Hematopoietic multipotent progenitor cell treated with erythropoietin and hydrocortisone succinate and interleukin-3 and kit ligand, for 17 days (in vitro differentiated cells): Measurements from ENCODE around the gene NDUFA8.

Source experiments
- DNase-seq: peaks from one replicate; pipeline ENCODE4 v3.0.0-alpha.2; 2015; ENCODE audit warnings: low spot score

The NDUFA8 gene

DNA sequence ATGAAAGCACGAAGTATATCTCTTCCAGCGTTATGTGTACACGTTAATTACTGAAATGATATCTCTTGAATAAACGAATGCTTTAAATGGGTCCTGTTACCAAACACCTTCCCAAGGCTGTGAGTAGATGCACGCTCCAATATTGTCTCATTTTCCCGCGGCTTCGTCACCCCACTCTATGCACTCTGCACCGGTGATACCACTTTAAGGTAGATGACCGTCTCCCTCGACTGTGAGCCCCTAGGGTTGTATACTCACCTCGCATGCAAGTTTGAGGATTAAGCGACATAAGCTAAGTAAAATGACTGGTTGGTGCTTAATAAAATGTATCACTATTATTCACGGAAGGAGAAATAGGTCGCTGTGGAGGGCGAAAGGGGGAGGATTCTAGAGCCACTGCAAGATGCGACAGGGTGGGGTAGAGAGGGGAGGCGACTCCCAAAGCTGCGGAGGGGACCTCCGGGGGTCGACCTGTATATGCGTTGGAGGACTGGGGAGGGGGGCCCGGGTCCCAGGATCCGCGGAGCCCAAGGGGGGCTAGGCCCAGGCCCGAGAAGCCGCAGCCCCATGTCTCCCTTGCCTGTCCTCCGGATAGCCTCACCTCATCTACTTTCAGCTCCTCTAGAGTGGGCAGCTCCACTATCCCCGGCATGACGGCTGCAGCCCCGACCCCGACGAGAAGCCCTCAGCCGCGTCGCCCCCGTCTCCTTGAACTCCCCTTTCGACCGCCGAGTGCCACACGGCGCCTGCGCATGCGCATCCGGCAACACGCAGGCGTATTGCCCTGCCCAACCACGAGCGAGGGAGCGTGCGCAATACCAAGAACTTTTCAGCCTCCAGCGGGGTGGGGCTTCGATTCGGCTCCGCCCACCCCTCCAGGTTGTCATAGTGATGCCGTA lies at the start of gene NDUFA8, which contains the start of gene MORN5:
TSS of gene NDUFA8 (minus strand) at position 754 of the 899 bp plus-strand sequence. CDS start at position 652, 102 bp downstream.
TSS of gene MORN5 (plus strand) at position 883 of the 899 bp plus-strand sequence. CDS start 65 bp downstream, outside the sequence.
- DNase-seq = peak; percentile 97

DNA sequence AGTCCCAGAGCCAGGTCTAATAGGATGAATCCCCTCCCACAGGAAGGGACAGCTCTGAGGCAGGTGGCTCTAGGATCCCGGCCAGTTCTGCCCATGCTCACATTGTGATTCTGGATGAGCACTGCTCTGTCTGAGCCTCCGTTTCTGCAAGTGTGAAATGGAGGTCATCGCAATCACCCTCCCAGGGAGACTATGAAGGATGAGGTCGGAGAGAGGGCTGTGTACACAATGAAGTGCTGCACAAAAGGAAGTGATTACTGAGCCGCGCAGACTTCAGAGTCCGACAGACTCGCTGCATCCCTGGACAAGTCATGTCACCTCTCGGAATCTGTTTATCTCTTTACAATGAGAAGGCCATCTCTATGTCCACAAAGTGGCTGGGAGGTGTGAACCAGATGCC lies 47.5 kb upstream of the NDUFA8 start:
- no peak for DNase-seq

DNA sequence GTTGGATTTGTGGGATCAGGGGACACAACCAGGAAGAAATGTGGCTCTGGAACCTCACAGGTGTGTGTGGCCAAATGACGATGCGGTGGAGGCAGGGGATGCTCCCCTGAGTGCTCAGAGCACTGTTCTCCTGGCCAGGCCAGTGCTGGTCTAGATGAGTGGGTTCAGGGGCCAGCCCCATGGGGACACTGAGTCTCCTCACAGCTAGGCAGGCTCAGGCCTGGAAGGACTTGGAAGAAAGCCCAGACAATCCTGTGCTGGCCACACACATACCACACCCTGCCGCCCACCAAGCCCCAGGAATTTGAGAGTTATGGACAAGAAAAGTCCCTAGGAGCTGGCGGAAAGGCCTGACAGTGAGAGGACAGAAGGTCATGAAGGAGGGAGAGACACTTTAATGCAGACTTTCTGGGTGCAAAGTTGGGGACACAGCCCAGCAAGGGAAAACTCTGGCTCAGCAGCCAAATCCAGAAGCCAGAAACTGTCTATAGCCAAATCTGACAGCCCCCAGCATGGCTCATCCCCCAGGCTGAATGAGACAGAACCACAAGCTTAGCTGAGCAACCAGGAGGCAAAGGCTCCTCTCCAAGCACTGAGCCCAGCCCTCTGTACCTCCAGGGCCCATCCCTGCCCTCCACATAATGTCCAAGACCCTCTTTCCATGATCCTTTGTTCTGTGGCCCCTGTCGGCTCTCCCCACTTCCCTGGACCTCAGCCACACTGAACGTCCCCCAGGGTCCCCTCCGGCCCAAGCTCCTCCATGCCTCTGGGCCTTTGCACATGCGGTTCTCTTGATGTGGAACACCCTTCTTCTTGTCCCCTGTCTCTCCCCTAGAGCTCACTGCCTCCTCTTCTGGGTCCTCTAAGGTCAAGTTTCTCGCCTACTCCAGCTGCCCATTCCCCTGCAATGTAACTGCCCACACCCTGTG lies 46.8 kb upstream of the NDUFA8 start:
- DNase-seq = no peak

DNA sequence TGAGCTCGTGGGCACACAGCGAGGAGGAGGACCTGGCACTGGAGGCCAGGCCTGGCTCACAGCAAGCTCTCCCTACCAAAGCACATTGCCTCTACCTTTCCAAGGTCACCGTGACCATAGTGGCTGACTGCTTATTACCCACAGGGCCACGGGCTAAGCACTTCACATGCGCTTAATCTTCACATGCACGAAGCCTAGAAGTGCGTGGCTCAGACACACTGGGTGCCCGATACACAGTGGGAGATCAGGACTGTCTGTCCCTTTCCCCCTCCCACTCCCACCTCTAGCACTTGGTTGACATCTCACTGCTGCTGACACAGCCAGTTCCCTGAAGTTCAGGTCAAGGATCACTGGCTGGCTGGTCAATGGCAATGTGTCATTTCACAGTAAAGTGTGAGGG lies 45.6 kb upstream of the NDUFA8 start:
- DNase-seq = no peak

DNA sequence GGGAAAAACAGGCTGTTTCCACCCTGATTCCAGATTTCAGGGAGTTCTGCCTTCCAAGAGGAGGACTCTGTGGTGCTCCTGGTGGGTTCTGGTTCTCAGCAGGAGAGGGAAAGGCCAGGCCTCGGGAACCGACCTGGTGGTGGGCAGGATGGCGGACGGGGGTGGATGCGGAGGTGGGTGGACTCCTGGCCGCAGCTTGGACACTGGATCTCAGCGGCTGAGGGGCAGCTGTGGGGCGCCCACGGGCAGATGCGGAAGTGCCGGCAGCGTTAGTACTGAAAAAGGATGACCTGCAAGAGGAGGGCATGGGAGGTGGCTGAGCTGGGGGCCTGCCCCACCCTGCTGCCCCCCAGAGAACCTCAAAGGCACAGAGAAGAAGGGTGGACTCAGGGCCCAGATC lies 44.9 kb upstream of the NDUFA8 start:
- no peak for DNase-seq

DNA sequence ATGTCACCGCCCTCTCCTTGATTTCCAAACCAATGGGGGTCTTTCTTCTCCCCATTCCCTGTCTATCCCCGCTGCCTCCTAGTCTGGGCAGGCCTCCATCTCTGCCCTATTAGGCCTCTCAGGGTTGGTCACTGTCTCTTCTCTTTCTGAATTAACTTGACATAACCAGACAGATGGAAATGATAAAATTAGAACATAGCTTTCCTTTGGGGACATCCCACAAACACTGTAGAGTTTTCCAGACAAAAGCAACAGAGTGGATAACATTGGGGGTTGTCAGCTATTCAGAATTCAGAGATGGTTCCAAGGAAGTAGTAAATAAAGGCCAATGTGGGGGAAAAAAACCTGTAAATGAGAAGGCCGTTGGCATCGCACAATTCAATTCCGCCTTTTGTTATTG lies 44.5 kb upstream of the NDUFA8 start:
- no peak for DNase-seq

DNA sequence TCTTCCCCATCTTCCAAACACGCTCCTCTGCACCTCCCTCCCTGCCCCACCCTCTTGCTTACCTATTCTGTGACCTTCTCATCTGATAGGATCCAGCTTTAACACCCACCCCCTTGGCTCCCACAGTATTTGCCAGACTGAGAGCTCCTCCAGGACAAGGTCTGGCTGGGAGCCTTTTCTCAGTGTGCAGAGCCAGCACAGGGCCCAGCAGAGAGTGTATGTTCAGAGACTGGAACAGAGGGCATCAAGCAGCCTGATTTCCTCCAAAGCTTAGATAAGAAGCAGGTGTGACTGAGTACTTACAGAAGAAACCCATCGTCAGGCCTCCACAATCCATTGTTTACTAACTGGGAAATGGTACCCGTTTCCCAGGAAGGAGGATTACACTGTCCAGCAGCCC lies 42.5 kb upstream of the NDUFA8 start:
- no peak for DNase-seq

DNA sequence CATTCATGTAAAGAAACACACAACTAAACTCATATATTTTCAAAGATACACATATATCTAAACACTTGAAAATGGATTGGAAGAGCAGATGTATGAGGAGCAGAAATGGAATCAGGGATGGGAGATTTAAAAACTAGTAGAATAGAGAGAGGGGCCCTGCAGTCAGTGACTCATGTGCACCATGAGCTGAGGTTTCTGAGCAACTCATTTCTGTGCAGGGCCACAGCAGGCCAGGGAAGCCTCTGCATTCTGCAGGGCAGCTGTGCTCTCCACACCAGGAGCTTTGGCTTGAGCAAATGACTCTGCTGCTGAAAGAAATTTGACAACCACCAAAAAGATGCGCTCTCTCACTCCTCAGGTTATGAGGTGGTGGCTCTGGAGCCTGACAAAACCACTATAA lies 42.1 kb upstream of the NDUFA8 start:
- DNase-seq = no peak

DNA sequence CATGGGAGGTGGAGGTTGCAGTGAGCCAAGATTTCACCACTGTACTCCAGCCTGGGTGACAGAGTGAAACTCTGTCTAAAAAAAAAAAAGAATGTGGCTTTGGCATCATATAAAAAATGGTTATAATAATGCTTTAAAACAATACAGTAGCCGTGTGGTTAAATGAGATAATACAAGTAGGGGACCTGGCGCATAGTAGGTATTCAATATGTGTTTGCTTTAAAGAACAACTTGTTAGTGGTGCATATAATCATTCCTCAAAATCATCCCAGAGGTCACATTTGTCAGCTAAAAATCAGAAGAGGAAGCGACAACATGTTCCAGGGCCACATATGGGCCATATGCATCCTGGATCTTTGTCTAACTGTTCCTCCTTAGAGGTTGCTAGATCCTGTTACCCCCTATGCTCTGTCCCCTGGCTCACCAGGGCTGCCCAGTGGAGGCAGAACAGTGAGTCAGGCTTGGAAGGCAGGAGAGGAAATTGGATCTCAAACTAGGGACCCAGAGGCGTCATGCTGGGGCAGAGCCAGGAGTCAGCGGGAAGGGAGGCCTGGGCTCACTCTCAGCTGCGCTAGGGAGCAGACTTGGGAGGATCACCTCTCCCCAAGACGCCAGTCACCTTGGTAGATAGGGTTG lies 41.5 kb upstream of the NDUFA8 start:
- no peak for DNase-seq

DNA sequence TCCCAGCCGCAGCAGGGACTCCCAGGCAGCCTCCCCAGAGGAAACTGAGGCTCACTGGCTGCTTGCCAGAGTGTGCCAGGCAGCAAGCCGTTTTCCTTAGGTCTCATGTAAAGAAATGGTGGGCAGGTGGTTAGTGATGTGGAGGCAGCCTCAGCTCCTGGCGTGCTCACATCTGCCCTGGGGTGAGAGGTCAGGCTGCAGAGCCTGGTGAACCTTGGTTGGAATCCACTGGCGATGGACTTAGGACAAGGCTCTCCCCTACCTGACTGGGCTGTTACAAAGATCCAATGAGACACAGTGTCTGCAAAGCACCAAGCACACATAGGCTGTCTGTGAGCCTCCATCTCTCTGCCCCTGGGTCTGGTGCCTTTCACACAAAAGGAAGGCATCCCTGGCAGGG lies 38.3 kb upstream of the NDUFA8 start:
- DNase-seq = no peak

DNA sequence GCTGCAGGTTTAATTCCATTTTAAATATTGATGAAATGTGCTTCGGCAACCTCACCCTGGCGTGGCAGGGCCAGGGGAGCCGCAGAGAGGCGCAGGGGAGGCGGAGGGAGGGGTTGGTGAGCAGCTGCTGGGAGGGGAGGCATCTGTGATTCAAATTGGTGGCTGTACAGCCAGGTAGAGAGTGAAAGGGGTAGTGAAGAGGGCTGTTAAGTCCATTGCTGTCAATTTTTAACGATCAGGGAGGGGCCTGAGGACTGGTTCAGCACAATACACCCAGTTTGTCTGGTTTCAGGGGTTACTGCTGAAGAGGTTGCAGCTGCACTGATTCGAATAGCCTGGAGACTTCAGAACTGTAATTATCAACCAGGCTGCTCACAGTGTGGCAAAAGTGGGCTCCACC lies 37.8 kb upstream of the NDUFA8 start:
- no peak for DNase-seq

DNA sequence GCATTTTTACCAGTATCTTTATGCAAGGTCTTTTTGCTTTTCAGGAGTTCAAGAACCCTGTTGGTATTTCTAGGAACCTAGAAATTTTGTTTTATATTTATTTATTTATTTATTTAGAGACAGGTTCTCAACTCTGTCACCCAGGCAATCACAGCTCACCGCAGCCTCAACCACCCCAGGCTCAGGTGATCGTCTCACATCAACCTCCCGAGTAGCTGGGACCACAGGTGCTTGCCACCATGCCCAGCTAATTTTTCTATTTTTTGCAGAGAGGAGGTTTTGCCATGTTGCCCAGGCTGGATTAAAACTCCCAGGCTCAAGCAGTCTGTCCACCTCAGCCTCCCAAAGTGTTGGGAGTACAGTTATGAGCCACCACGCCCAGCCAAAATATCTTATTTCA lies 36.3 kb upstream of the NDUFA8 start:
- no peak for DNase-seq

DNA sequence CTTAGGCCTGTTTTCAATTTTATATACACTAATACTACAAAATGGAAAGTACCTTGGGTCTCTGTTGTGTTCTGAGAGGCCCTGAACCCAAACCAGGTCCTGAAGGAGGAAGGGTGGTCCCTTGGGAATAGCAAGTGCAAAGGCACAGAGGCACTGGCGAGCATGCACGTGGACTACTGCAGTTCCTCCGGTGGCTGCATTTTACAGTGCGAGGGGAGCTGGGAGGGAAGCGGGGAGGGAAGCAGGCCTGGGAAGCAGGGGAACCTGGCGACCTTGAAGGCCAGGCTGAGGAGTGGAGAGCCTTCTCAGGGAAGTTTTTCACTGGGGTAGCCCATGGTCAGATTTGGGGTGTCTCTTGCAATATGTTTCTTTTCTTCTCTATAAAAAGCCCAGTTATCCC lies 34.1 kb upstream of the NDUFA8 start:
- no peak for DNase-seq

DNA sequence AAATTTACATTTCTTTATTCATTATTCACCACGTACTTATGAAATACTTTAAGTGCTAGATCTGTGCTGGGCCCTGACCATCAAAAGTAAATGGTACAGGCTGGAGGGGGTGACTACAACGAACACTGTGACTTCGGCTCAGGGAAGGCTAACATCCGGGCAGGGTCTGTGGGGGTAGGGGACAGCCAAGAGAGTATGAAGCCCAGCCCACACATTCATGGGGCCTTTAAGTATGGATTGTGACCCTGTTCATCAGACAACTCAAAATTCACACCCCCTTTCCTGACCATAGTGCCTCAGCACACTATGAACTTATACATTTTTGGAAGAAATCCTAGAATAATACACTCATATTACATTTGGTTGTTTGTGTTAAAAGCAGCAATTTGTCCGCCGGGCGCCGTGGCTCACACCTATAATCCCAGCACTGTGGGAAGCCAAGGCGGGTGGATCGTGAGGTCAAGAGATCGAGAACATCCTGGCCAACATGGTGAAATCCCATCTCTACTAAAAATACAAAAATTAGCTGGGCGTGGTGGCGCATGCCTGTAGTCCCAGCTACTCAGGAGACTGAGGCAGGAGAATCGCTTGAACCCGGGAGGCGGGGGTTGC lies 33.4 kb upstream of the NDUFA8 start:
- DNase-seq = no peak

DNA sequence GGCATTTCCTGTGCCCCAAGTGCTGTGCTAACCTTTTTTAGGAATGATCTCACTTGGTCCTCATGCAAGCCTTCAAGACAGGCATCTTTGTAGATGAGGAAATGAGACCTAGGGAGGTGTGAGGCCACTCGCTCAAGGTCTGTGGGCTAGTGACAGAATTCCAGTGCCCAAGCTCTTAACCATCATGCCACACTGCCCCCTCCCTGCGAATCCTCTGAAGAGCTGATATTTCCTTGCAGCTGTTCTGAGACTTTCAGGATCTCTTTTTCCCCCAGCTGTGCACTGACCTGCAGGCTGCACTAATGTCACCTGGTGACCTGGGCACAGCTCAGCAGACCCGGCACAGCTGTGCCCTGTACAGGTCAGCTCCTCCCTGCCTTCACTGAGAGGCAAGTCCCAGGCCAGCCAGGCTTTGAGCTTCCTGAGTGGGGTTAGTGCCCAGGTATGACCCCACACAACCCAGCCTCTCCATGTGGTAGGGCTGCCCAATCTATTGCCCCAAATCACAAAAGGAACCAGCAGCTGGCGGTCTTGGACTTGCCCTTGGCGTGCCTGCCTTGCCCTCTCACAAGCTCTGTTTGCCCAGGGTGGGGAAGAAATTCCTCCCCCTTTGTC lies 32.8 kb upstream of the NDUFA8 start:
- peak; percentile 15 for DNase-seq

DNA sequence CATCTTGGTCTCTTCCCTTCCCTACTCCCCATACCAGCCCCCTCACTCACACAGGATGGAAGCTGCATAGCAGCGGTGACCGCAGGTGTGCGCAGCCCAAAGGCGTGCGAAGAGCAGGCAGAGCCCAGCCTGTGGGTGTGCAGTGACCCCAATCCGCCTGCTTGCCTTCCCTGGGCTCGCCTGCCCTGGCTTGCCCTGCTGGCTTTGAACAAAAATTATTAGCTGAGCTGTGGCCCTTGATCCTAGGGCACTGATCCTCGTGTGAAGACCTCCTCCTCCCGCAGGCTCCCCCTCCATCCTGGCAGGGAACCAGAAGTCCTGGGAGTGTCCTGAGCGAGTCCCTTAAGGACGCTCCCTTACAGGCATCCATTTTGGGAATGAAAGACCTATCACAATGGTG lies 32.0 kb upstream of the NDUFA8 start:
- no peak for DNase-seq

DNA sequence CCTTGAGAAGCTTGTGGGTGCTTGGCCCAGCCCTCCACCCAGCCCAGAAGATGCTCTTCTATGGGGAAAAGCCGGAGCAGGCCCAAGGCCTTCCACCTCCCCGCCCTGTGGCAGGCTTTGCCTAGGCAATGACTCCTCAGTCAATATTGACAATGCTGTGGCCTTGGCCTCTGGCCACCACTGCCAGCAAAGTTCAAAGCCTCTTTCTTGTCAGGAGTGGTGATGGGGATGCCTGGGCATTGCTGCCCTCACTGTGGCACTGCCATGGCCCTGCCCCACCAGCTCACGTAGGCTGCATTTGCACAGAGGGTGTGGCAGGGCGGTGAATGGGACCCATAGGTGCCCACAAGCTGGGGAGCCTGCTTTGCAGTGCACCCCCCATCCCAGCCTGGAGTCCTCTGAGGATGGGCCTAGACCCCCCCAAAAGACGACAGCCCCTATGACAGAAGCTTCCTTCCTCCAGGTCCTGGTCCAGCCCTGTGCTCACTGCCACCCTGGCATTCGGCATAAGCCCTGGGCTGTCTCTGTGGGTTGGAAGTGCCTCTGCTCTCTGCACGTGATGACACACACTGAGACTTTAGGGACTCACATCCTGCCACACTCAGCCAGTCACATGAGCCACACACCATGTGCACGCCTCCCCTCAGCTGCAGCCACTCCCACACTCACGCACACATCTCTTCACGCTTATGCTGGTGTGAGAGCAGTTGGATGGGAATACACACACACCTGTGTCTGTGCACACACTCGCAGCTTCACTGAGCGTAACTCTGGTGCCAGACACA lies 31.2 kb upstream of the NDUFA8 start:
- no peak for DNase-seq

DNA sequence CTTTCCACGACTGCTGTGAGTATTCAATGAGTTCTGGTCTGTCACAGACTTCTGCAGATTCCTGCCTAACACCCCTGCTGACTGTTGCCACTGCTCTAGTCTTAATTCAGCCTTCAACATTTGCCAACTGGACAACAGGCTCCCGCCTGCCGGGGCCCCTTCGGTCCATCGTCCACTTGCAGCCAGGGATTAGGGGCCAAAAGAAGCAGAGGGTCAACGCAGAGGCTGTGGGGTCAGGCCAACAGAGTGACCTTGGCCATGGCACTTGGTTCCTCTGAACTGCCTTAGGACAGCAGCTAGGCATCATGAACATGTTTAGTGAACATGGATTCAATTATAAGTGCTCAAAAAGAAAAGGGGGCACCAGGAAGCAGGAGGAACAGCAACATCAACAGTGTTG lies 28.8 kb upstream of the NDUFA8 start:
- DNase-seq = no peak

DNA sequence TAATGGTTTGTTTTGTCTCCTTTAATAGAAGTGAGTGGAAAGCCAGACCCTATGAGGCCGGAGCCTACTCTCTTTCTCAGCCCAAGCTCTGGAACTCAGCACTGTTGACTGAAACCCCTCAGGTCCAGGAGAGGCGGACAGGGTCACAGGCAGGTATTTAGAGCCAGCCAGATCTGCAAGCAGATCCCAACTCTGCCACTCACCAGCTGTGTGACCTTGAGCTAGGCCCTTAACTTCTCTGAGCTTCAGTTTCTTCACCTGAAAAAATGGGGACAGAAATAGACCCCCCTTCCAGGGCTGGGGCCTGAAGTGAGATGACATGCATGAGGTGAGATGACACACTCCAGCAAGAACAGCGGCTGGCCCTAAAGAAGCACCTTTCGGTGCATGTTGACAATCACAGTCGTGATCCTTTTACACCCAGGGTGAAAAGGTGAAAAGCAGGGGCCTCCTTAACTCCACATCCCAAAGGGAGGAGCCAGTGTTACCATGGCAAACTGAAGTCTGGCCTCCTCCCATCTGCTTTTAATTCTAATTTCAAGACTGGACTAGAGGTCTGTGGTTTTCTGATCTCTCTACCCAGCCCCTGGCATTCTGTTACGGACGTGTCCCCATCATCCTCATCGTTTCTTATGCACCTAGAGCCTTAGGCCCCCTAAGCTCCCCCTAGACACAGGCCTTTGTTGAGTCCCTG lies 27.3 kb upstream of the NDUFA8 start:
- no peak for DNase-seq

DNA sequence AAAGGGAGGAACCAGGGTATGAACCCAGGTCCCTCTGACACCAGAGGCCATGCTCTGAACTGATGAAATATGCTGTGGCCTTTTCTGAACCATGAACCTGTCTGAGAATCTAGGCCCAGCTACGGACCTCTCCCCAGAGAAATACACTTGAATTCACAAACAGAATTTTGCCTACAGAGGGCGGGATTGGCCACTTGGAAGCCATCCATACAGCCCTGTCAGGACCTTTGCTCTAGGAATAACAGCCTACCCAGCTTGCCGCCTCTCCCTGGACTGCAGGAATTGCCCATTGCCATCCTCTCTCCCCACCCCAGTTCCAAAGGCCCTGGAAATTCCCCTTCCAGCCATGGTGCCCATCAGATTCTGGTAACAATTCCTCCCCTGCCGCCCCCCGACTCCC lies 26.7 kb upstream of the NDUFA8 start:
- DNase-seq = no peak
